CD8-positive, alpha-beta memory T cell (primary cell): ENCODE measurements around the gene FRMD4A. TPM values are rescaled to one million over a fixed set of nuclear protein-coding genes. Genes with fewer than 3 reads are reported as not detected.

Experiments used
- CTCF ChIA-PET: fragments of 350-600 bp; sonication (Branson Sonifier 250); formaldehyde crosslinking; loops from one replicate; lab custom pipeline; 2021; ENCODE audit warnings: antibody characterized with exemption; lab: Charles Lee
- POLR2A ChIA-PET: fragments of 350-600 bp; sonication (Branson Sonifier 250); formaldehyde crosslinking; loops from one replicate; lab custom pipeline; 2021; ENCODE audit warnings: antibody characterized with exemption; lab: Charles Lee
- DNase-seq, 5 donors: peaks; one replicate each; pipeline versions ENCODE4 v3.0.0 to v3.0.0-alpha.2; 2020 to 2022; ENCODE audit warnings: mixed read lengths in 1 of 5
- H3K27ac ChIP-seq: one replicate; pipeline ENCODE4 v1.7.0; 2013; ENCODE audit warnings: low read depth, mild to moderate bottlenecking, low read length, moderate library complexity
- H3K27me3 ChIP-seq: 2 replicates; pipeline ENCODE4 v1.7.0; 2013; ENCODE audit warnings: low read length, mild to moderate bottlenecking; ENCODE audit not compliant: insufficient read depth, poor library complexity, severe bottlenecking
- H3K36me3 ChIP-seq: 2 replicates; pipeline ENCODE4 v1.7.0; 2013; ENCODE audit warnings: mild to moderate bottlenecking, low read length, moderate library complexity; ENCODE audit not compliant: insufficient read depth
- H3K4me1 ChIP-seq: 2 replicates; pipeline ENCODE4 v1.7.0; 2013; ENCODE audit warnings: mild to moderate bottlenecking, low read length, moderate library complexity; ENCODE audit not compliant: insufficient read depth
- H3K4me3 ChIP-seq: 2 replicates; pipeline ENCODE4 v1.7.0; 2013; ENCODE audit warnings: mild to moderate bottlenecking, low read length
- H3K9me3 ChIP-seq: 2 replicates; pipeline ENCODE4 v1.7.0; 2013; ENCODE audit warnings: mild to moderate bottlenecking, low read length
- H3K27ac Mint-ChIP-seq, 8 donors: one replicate each; pipeline ENCODE4 v1.8.0; 2020 to 2021; ENCODE audit warnings: mixed read lengths in 8 of 8, mild to moderate bottlenecking in 6 of 8, inconsistent platforms in 3 of 8, moderate library complexity in 3 of 8
- H3K27me3 Mint-ChIP-seq, 2 donors: one replicate each; pipeline ENCODE4 v1.8.0; 2020 to 2021; ENCODE audit warnings: mixed read lengths in 2 of 2, mild to moderate bottlenecking in 1 of 2, moderate library complexity in 1 of 2
- H3K36me3 Mint-ChIP-seq, 3 donors: one replicate each; pipeline ENCODE4 v1.8.0; 2020 to 2021; ENCODE audit warnings: mixed read lengths in 3 of 3, inconsistent platforms in 1 of 3, mild to moderate bottlenecking in 1 of 3
- H3K4me1 Mint-ChIP-seq, 3 donors: one replicate each; pipeline ENCODE4 v1.8.0; 2020 to 2021; ENCODE audit warnings: mixed read lengths in 3 of 3, inconsistent platforms in 1 of 3, mild to moderate bottlenecking in 1 of 3
- H3K4me3 Mint-ChIP-seq, 7 donors: one replicate each; pipeline ENCODE4 v1.8.0; 2020 to 2021; ENCODE audit warnings: mixed read lengths in 7 of 7, mild to moderate bottlenecking in 6 of 7, moderate library complexity in 4 of 7, inconsistent platforms in 2 of 7
- H3K9me3 Mint-ChIP-seq, 5 donors: one replicate each; pipeline ENCODE4 v1.8.0; 2020 to 2022; ENCODE audit warnings: mixed read lengths in 5 of 5, mild to moderate bottlenecking in 3 of 5, moderate library complexity in 2 of 5, inconsistent platforms in 1 of 5
- polyA plus RNA-seq: library from polyadenylated mRNA; unstranded; fragments of 300-500 nt; fragmentation: Illumina TruSeq; gene quantifications from one replicate; pipeline ENCODE4 v1.2.3, GENCODE V29; 2021
- total RNA-seq, 2 experiments: library from RNA; stranded (reverse); gene quantifications; one replicate each; pipeline ENCODE4 v1.2.3, GENCODE V29; 2021

Gene FRMD4A
- total and polyA plus RNA-seq, 3 experiments from 2014 or later: 0.21 to 2.7 (median 2.1) TPM

DNA sequence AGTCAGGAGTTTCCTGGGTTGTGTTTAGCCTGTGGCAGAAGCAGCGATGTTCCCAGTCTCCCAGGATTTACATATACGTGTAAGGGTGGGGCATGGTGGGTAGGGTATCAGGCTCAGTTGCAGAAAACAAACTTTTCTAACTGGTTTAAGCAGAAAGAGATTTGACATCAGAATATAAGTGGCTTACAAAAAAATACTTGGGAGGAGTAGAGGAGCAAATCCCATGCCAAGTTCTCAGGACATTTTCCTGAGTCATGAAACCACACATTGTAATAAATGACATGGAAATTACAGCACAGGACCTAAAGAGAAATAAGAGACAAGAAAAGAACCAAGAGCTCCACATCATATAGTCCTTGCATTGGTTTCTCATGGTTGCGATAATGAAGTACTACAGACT lies 26.2 kb upstream of the FRMD4A start:
- POLR2A ChIA-PET: no interaction called here
- CTCF ChIA-PET: no interaction called here

DNA sequence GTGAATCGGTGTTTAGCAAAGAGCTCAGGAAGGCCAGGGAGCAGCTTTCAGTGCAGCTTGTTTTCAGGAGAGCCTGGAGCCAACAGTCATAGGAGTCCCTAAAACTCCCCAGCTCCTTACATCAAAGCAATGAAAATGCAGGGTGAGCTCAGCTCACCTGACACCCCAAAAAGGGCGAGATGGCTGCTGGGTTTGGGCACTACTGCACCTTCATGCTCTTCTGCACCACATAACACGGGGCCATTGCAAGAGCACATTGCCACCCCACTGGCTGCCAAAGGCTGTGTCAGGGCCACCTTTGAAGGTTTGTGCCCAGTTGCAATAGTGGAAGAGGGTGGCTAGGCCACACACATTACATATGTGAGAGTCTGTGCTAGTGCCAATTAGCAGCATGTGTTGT lies 25.0 kb upstream of the FRMD4A start:
- Mint-ChIP-seq H3K4me1 (no peaks in the 10 kb centered on the region), H3K27ac (no peak overlapping the region), H3K36me3 (no peaks in the 10 kb centered on the region), H3K4me3 (no peak overlapping the region), H3K27me3 (peaks cover 7 to 34% of the 10 kb centered on the region in 2 donors), H3K9me3 (no peaks in the 10 kb centered on the region)
- no peaks in the 10 kb centered on the region for H3K36me3 ChIP-seq
- H3K27ac ChIP-seq: no peak overlapping the region
- H3K27me3 ChIP-seq: no peaks in the 10 kb centered on the region
- DNase-seq: no peak
- CTCF ChIA-PET: no interaction called here
- no peak overlapping the region for H3K4me3 ChIP-seq
- no peaks in the 10 kb centered on the region for H3K4me1 ChIP-seq
- H3K9me3 ChIP-seq: no peaks in the 10 kb centered on the region
- POLR2A ChIA-PET: no interaction called here

More for the DNA sequence above, 26.2 kb upstream of the FRMD4A start:
- Mint-ChIP-seq H3K4me3 (no peak overlapping the region), H3K36me3 (no peaks in the 10 kb centered on the region), H3K4me1 (no peaks in the 10 kb centered on the region), H3K27me3 (peaks cover 7 to 39% of the 10 kb centered on the region in 2 donors), H3K27ac (no peak overlapping the region), H3K9me3 (no peaks in the 10 kb centered on the region)
- H3K9me3 ChIP-seq: no peaks in the 10 kb centered on the region
- no peaks in the 10 kb centered on the region for H3K27me3 ChIP-seq
- H3K27ac ChIP-seq: no peak overlapping the region
- DNase-seq: no peak
- no peaks in the 10 kb centered on the region for H3K4me1 ChIP-seq
- no peak overlapping the region for H3K4me3 ChIP-seq
- H3K36me3 ChIP-seq: no peaks in the 10 kb centered on the region

DNA sequence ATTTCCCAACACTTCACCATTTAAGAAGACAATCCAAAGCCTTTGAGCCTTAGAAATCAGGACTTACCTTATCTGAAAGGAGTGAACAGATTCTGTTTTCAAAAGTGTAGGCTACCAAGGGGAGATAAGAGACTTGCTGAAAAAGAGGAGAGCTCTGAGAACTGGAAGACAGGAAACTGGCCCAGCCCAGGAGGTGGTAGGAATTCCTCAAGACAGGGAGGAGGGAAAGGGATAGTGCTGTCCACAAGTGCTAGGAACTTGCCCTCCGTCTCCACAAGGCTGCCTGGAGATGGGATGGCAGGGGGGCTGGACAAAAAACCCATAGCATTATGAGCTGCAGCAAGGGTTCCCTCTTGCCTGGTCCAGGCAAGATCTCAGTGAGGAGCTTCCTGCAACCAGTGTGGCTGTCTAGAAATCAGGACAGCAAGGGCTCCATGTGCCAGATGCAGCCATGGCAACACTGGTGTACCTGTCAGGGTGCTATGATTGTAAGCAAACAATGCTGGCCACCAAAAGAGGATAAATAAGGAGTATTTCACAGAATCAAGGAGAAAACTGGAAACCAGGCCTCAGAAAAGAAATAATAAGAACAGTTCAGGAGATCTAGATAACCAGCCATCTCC lies 22.7 kb upstream of the FRMD4A start:
- Mint-ChIP-seq H3K4me1 (no peaks in the 10 kb centered on the region), H3K27ac (no peak overlapping the region), H3K27me3 (peaks cover 9 to 37% of the 10 kb centered on the region in 2 donors), H3K4me3 (no peak overlapping the region), H3K9me3 (no peaks in the 10 kb centered on the region), H3K36me3 (no peaks in the 10 kb centered on the region)
- Histone ChIP-seq H3K4me3 (no peak overlapping the region), H3K4me1 (no peaks in the 10 kb centered on the region), H3K9me3 (no peaks in the 10 kb centered on the region), H3K27me3 (no peaks in the 10 kb centered on the region), H3K36me3 (no peaks in the 10 kb centered on the region), H3K27ac (no peak overlapping the region)
- no peak for DNase-seq
- CTCF ChIA-PET: no interaction called here
- POLR2A ChIA-PET: no interaction called here

DNA sequence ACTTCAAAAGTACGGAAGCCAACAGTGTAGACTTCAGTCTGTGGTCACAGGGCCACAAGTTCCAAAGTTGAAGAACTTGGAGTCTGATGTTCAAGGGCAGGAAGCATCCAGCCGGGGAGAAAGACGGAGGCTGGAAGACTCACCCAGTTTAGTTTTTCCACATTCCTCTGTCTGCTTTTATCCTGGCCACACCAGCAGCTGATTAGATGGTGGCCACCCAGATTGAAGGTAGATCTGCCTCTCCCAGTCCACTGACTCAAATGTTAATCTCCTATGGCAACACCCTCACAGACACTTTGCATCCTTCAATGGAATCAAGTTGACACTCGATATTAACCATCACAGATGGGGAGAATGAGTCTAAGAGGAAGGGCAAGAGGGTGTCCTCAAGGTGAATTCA lies 19.3 kb upstream of the FRMD4A start:
- Mint-ChIP-seq H3K9me3 (no peaks in the 10 kb centered on the region), H3K4me1 (no peaks in the 10 kb centered on the region), H3K27ac (no peak overlapping the region), H3K27me3 (peaks cover 9 to 23% of the 10 kb centered on the region in 2 donors), H3K4me3 (no peak overlapping the region), H3K36me3 (no peaks in the 10 kb centered on the region)
- CTCF ChIA-PET: no interaction called here
- Histone ChIP-seq H3K4me1 (no peaks in the 10 kb centered on the region), H3K36me3 (no peaks in the 10 kb centered on the region), H3K27ac (no peak overlapping the region), H3K9me3 (no peaks in the 10 kb centered on the region), H3K4me3 (no peak overlapping the region), H3K27me3 (no peaks in the 10 kb centered on the region)
- no peak for DNase-seq
- POLR2A ChIA-PET: no interaction called here

DNA sequence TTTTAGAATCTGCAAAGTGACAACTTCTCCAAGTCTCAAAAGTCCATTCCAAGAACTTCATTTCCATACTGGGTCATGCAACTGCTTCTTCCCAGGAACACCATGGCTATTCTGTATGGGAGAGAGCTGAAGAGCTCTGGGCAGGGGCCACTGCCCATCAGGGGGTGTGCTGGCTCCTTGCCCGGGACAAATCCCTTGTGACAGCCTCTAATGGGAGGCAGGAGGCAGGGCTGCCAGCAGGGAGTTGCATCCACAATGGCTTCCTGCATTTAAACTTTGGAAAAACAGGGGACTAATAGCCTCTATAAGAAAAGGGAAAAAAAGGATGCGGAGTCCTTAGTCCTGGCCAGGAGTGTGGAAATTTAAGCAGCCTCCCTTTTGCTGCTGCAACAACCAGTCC lies 18.4 kb upstream of the FRMD4A start:
- Histone ChIP-seq H3K9me3 (no peaks in the 10 kb centered on the region), H3K27ac (no peak overlapping the region), H3K36me3 (no peaks in the 10 kb centered on the region), H3K4me1 (no peaks in the 10 kb centered on the region), H3K4me3 (no peak overlapping the region), H3K27me3 (no peaks in the 10 kb centered on the region)
- Mint-ChIP-seq H3K27me3 (peaks cover 9 to 22% of the 10 kb centered on the region in 2 donors), H3K9me3 (no peaks in the 10 kb centered on the region), H3K4me3 (no peak overlapping the region), H3K27ac (no peak overlapping the region), H3K4me1 (no peaks in the 10 kb centered on the region), H3K36me3 (no peaks in the 10 kb centered on the region)
- DNase-seq: no peak
- ChIA-PET CTCF (no interaction called here), POLR2A (no interaction called here)

DNA sequence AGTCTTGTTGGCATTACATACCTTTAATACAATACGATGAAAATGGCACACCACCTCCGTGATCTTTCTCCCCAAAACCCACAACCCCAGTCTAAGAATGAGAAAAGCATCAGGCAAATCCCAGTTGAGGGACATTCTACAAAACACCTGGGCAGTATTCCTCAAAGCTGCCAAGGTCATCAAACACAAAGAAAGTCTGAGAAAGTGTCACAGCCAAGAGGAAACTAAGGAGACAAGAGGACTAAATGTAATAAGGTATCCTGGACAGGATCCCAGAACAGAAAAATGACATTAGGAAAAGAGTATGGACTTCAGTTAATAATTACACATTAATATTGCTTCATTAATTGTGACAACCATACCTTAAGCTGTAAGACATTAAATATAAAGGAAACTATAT lies 14.5 kb upstream of the FRMD4A start:
- Mint-ChIP-seq H3K36me3 (no peaks in the 10 kb centered on the region), H3K27ac (no peak overlapping the region), H3K4me3 (no peak overlapping the region), H3K9me3 (no peaks in the 10 kb centered on the region), H3K4me1 (no peaks in the 10 kb centered on the region), H3K27me3 (peaks cover 7 to 32% of the 10 kb centered on the region in 2 donors)
- Histone ChIP-seq H3K4me1 (no peaks in the 10 kb centered on the region), H3K9me3 (no peaks in the 10 kb centered on the region), H3K4me3 (no peak overlapping the region), H3K27me3 (no peaks in the 10 kb centered on the region), H3K27ac (no peak overlapping the region), H3K36me3 (no peaks in the 10 kb centered on the region)
- POLR2A ChIA-PET: no interaction called here
- DNase-seq: no peak
- CTCF ChIA-PET: no interaction called here

DNA sequence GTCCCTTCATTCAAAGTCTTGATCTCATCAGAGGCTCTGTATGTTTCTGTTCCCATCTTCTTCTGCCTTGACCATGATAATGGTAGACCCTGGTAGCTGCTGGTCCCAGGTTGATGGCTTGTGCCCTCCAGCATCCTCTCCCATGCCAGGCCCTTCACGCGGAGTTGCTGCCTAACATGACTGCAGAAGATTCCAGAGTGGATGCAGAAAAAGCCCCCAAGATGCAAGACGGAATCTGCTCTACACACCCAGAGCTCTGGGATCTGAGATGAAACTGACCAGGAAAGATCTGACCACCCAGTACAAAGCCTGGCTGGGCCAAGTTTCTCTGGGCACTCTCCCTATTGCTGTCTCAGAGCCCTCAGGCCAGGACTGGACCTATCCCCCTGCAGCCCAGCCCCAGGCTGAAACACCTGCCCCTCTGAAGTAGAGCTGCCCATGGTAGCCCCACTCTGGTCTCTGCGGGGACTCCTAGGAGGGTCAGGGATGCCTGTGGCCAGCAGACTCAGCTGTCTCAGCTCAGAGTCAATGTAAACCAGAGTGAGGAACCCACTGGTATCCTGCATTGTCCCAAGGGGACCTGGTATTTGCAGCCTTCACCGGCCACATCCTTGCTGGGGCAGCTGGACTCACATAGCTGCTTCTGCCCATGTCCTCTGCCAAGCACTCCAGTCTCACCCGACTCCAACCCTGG lies 9.5 kb upstream of the FRMD4A start:
- H3K4me3 ChIP-seq: no peak overlapping the region
- H3K4me1 Mint-ChIP-seq: peaks cover 0 to 3% (median 0%) of the 10 kb centered on the region in 3 donors
- H3K27ac ChIP-seq: no peak overlapping the region
- H3K9me3 Mint-ChIP-seq: no peaks in the 10 kb centered on the region
- H3K4me1 ChIP-seq: no peaks in the 10 kb centered on the region
- H3K27ac Mint-ChIP-seq: no peak overlapping the region
- DNase-seq: no peak
- no peaks in the 10 kb centered on the region for H3K36me3 ChIP-seq
- H3K27me3 Mint-ChIP-seq: peaks cover 8 to 25% of the 10 kb centered on the region in 2 donors
- no peaks in the 10 kb centered on the region for H3K9me3 ChIP-seq
- H3K4me3 Mint-ChIP-seq: no peak overlapping the region
- H3K27me3 ChIP-seq: no peaks in the 10 kb centered on the region
- no peaks in the 10 kb centered on the region for H3K36me3 Mint-ChIP-seq
- ChIA-PET POLR2A (no interaction called here), CTCF (no interaction called here)

DNA sequence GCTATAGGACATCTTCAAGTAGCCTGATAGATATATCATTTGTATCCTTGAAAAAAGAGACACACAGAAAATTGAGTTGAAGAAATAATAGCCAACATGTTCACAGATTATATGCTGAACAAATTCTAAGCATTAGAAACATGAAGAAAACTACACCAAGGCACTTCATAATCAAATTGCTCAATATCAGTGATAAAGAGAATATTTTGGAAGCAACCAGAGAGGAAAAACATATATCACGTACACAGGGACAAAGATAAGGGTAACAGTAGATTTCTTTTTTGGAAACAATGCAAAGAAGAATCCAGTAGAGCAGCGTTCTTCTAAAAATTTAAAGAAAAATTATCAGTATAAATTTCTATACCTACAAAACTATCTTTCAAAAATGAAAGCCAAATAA lies 6.0 kb upstream of the FRMD4A start:
- Histone ChIP-seq H3K27ac (no peak overlapping the region), H3K36me3 (no peaks in the 10 kb centered on the region), H3K27me3 (no peaks in the 10 kb centered on the region), H3K4me1 (no peaks in the 10 kb centered on the region), H3K9me3 (no peaks in the 10 kb centered on the region), H3K4me3 (no peak overlapping the region)
- Mint-ChIP-seq H3K36me3 (no peaks in the 10 kb centered on the region), H3K27me3 (peaks cover 8 to 24% of the 10 kb centered on the region in 2 donors), H3K27ac (no peak overlapping the region), H3K9me3 (no peaks in the 10 kb centered on the region), H3K4me1 (peaks cover 0 to 3% (median 0%) of the 10 kb centered on the region in 3 donors), H3K4me3 (no peak overlapping the region)
- DNase-seq: no peak
- ChIA-PET POLR2A (no interaction called here), CTCF (no interaction called here)
